ENCODE results near the gene KIF5B. TPM values are rescaled to one million over a fixed set of nuclear protein-coding genes. Genes with fewer than 3 reads are reported as not detected.
A peak's percentile ranks its signal among the peaks of the same experiment; 100 is the strongest.
"Not testable (repeated sequence)": the region's sequence is repeated elsewhere in the genome, so short reads cannot be mapped to it uniquely, and the experiment has no call there.

The KIF5B gene
- total RNA-seq, 3 donors from 2014 or later, result 91.6 to 188 (median 109) TPM

- no peaks in the 10 kb centered on the region for H3K36me3 ChIP-seq (ENCODE audit: low read depth)
- intact Hi-C loops (cut with DNase I, micrococcal nuclease), result no loop called here
- peaks cover 33% of the 10 kb centered on the region for H3K4me1 ChIP-seq (ENCODE audit: low read depth)
- no peak overlapping the region for H3K4me3 ChIP-seq
- DNase-seq, result peak in 1 of 3 donors; percentile 51
- ATAC-seq, result no peak
- H3K9me3 ChIP-seq, result no peaks in the 10 kb centered on the region
- TF ChIP-seq CTCF (IDR thresholded peaks at IDR 0.05), result no peak
Measured at GRCh38 chr10:32054094-32054493, 2.1 kb downstream of the KIF5B start.

DNA sequence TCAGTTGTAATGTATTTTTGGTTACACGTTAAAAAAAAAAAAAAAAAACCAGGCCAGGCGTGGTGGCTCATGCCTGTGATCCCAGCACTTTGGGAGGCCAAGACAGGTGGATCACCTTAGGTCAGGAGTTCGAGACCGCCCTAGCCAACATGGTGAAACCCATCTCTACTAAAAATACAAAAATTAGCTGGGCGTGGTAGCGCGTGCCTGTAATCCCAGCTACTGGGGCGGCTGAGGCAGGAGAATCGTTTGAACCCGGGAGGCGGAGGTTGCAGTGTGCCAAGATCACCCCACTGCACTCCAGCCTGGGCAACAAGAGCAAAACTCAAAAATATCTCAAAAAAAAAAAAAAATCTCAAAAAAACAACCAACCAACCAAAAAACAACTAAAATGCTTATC, 2.8 kb downstream of the KIF5B start:
- ATAC-seq; intact Hi-C loops (cut with DNase I, micrococcal nuclease); H3K36me3 ChIP-seq (ENCODE audit: low read depth); DNase-seq; H3K9me3 ChIP-seq; H3K4me3 ChIP-seq: not testable (repeated sequence)
- H3K4me1 ChIP-seq (ENCODE audit: low read depth), result peaks cover 33% of the 10 kb centered on the region

GRCh38 chr10:32051926-32052325, 4.3 kb downstream of the KIF5B start:
- intact Hi-C loops (cut with DNase I, micrococcal nuclease), result no loop called here
- peaks cover 33% of the 10 kb centered on the region for H3K4me1 ChIP-seq (ENCODE audit: low read depth)

GRCh38 chr10:32050177-32050576, 6.0 kb downstream of the KIF5B start:
- intact Hi-C loops (cut with DNase I, micrococcal nuclease), result no loop called here
- H3K4me1 ChIP-seq (ENCODE audit: low read depth), result peaks cover 33% of the 10 kb centered on the region
- no peak for ATAC-seq
- no peak for TF ChIP-seq CTCF (IDR thresholded peaks at IDR 0.05)
- no peak for DNase-seq
- H3K4me3 ChIP-seq, result no peak overlapping the region
- H3K36me3 ChIP-seq (ENCODE audit: low read depth), result no peaks in the 10 kb centered on the region
- no peaks in the 10 kb centered on the region for H3K9me3 ChIP-seq

More at GRCh38 chr10:32051926-32052325, 4.3 kb downstream of the KIF5B start:
- no peaks in the 10 kb centered on the region for H3K9me3 ChIP-seq
- TF ChIP-seq CTCF (IDR thresholded peaks at IDR 0.05), result no peak
- H3K36me3 ChIP-seq (ENCODE audit: low read depth), result no peaks in the 10 kb centered on the region
- no peak overlapping the region for H3K4me3 ChIP-seq
- ATAC-seq (no peak), DNase-seq (no peak)

GRCh38 chr10:32049113-32049512, 7.1 kb downstream of the KIF5B start:
- TF ChIP-seq CTCF (IDR thresholded peaks at IDR 0.05), result no peak
- Histone ChIP-seq H3K9me3 (no peaks in the 10 kb centered on the region), H3K36me3 (ENCODE audit: low read depth) (no peaks in the 10 kb centered on the region), H3K4me3 (no peak overlapping the region), H3K4me1 (ENCODE audit: low read depth) (peaks cover 34% of the 10 kb centered on the region)
- ATAC-seq (no peak), DNase-seq (no peak)
- intact Hi-C loops (cut with DNase I, micrococcal nuclease), result no loop called here

DNA sequence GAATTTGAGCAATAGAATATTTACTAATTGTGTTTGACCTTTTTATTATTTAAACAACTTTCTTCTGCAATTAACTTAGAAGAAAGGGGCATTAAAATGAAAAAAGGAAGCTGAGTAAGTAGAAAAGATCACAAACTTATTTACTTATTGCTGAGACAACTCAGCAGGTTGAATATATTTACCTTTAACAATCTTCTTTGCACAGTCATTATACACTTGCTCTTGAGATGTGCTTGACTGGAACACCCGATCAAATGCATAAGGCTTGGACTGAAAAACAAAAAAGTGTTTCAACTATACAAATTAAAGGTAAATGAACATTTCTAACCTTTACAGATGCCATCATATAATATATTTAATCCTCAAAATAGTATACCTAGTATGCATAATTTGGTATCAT, 7.9 kb downstream of the KIF5B start:
- Histone ChIP-seq H3K4me1 (ENCODE audit: low read depth) (peaks cover 39% of the 10 kb centered on the region), H3K9me3 (no peaks in the 10 kb centered on the region), H3K36me3 (ENCODE audit: low read depth) (no peaks in the 10 kb centered on the region), H3K4me3 (no peak overlapping the region)
- no peak for ATAC-seq
- DNase-seq, result no peak
- intact Hi-C loops (cut with DNase I, micrococcal nuclease), result no loop called here
- TF ChIP-seq CTCF (IDR thresholded peaks at IDR 0.05), result no peak
